Liver (tissue), 3 donors: ENCODE results near the gene GUCY1A2.

ENCODE experiments used
- ATF3 ChIP-seq: IDR thresholded peaks from 2 replicates; pipeline ENCODE4 v1.6.1; 2016; ENCODE audit warnings: antibody characterized with exemption
- FOXA1 ChIP-seq: IDR thresholded peaks from 2 replicates; pipeline ENCODE4 v1.6.1; 2016; ENCODE audit warnings: antibody characterized with exemption
- MAX ChIP-seq: IDR thresholded peaks from 2 replicates; pipeline ENCODE4 v1.6.1; 2016; ENCODE audit warnings: antibody characterized with exemption
- RAD21 ChIP-seq, 2 donors: IDR thresholded peaks; 2 replicates each; pipeline ENCODE4 v1.6.1; 2016; ENCODE audit warnings: antibody characterized with exemption in 2 of 2, mild to moderate bottlenecking in 2 of 2
- TAF1 ChIP-seq: conservative IDR thresholded peaks from 2 replicates; pipeline ENCODE4 v1.6.1; 2016; ENCODE audit warnings: antibody characterized with exemption, mild to moderate bottlenecking
- TF ChIP-seq, protein P1 (sequence below): IDR thresholded peaks from 2 replicates; pipeline ENCODE4 v1.6.1; 2016; ENCODE audit warnings: antibody characterized with exemption, mild to moderate bottlenecking
- TF ChIP-seq, protein P2 (sequence below): fragments of 150-350 bp; IDR thresholded peaks from 2 replicates; pipeline ENCODE4 v1.5.1; 2017; ENCODE audit warnings: improper control_type of control experiment, low read depth, low read length; ENCODE audit not compliant: missing input control
- TF ChIP-seq, protein P3 (sequence below): IDR thresholded peaks from 2 replicates; pipeline ENCODE4 v1.6.1; 2016; ENCODE audit warnings: antibody characterized with exemption
- donor health status: healthy.
- donor health status: healthy.

DNA sequence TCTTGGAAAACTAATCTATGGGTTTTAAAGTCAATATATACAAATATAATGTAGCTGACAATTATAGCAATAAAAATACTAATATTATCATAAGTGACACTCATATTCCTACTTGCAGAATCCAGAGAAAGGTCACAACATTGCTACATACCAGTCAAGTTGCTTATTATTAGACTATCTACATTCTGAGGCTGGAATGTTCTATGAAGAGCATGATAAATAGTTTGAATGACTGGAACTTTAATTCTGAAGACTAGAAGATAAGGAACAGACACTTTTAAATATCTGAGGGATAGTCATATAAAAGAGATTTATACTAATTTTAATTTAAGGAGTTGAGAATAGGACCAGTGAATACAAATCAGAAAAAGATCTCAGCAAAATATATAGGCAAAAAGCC lies 146.0 kb downstream of the GUCY1A2 start:
- TF ChIP-seq, protein P1, sequence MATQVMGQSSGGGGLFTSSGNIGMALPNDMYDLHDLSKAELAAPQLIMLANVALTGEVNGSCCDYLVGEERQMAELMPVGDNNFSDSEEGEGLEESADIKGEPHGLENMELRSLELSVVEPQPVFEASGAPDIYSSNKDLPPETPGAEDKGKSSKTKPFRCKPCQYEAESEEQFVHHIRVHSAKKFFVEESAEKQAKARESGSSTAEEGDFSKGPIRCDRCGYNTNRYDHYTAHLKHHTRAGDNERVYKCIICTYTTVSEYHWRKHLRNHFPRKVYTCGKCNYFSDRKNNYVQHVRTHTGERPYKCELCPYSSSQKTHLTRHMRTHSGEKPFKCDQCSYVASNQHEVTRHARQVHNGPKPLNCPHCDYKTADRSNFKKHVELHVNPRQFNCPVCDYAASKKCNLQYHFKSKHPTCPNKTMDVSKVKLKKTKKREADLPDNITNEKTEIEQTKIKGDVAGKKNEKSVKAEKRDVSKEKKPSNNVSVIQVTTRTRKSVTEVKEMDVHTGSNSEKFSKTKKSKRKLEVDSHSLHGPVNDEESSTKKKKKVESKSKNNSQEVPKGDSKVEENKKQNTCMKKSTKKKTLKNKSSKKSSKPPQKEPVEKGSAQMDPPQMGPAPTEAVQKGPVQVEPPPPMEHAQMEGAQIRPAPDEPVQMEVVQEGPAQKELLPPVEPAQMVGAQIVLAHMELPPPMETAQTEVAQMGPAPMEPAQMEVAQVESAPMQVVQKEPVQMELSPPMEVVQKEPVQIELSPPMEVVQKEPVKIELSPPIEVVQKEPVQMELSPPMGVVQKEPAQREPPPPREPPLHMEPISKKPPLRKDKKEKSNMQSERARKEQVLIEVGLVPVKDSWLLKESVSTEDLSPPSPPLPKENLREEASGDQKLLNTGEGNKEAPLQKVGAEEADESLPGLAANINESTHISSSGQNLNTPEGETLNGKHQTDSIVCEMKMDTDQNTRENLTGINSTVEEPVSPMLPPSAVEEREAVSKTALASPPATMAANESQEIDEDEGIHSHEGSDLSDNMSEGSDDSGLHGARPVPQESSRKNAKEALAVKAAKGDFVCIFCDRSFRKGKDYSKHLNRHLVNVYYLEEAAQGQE: no peak
- TF ChIP-seq, protein P2, sequence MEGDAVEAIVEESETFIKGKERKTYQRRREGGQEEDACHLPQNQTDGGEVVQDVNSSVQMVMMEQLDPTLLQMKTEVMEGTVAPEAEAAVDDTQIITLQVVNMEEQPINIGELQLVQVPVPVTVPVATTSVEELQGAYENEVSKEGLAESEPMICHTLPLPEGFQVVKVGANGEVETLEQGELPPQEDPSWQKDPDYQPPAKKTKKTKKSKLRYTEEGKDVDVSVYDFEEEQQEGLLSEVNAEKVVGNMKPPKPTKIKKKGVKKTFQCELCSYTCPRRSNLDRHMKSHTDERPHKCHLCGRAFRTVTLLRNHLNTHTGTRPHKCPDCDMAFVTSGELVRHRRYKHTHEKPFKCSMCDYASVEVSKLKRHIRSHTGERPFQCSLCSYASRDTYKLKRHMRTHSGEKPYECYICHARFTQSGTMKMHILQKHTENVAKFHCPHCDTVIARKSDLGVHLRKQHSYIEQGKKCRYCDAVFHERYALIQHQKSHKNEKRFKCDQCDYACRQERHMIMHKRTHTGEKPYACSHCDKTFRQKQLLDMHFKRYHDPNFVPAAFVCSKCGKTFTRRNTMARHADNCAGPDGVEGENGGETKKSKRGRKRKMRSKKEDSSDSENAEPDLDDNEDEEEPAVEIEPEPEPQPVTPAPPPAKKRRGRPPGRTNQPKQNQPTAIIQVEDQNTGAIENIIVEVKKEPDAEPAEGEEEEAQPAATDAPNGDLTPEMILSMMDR: no peak
- no peak for TF ChIP-seq FOXA1
- TF ChIP-seq RAD21 (IDR thresholded peaks at IDR 0.05): no peak
- TF ChIP-seq, protein P3, sequence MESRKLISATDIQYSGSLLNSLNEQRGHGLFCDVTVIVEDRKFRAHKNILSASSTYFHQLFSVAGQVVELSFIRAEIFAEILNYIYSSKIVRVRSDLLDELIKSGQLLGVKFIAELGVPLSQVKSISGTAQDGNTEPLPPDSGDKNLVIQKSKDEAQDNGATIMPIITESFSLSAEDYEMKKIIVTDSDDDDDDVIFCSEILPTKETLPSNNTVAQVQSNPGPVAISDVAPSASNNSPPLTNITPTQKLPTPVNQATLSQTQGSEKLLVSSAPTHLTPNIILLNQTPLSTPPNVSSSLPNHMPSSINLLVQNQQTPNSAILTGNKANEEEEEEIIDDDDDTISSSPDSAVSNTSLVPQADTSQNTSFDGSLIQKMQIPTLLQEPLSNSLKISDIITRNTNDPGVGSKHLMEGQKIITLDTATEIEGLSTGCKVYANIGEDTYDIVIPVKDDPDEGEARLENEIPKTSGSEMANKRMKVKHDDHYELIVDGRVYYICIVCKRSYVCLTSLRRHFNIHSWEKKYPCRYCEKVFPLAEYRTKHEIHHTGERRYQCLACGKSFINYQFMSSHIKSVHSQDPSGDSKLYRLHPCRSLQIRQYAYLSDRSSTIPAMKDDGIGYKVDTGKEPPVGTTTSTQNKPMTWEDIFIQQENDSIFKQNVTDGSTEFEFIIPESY: no peak
- no peak for TF ChIP-seq MAX
- no peak for TF ChIP-seq TAF1
- no peak for TF ChIP-seq ATF3
